ENCODE measurements around the gene TENM4.
A peak's percentile ranks its signal among the peaks of the same experiment; 100 is the strongest.

The TENM4 gene

GRCh38 chr11:79461666-79462645, 21.1 kb upstream of the TENM4 start:
- no peak for DNase-seq
- Mint-ChIP-seq H3K4me1 (peaks cover 16% of the 10 kb centered on the region), H3K27ac (no peak overlapping the region), H3K9me3 (no peaks in the 10 kb centered on the region), H3K27me3 (ENCODE audit: low read depth, poor library complexity) (no peaks in the 10 kb centered on the region), H3K4me3 (no peak overlapping the region), H3K36me3 (ENCODE audit: low read depth) (no peaks in the 10 kb centered on the region)
- no peak for TF ChIP-seq CTCF (IDR thresholded peaks at IDR 0.05)

- no peak overlapping the region for H3K27ac Mint-ChIP-seq
- TF ChIP-seq CTCF (IDR thresholded peaks at IDR 0.05): peak; percentile 67
- H3K4me1 Mint-ChIP-seq: peaks cover 24% of the 10 kb centered on the region
- H3K4me3 Mint-ChIP-seq: no peak overlapping the region
- no peaks in the 10 kb centered on the region for H3K9me3 Mint-ChIP-seq
- peak; percentile 40 for DNase-seq
- no peaks in the 10 kb centered on the region for H3K36me3 Mint-ChIP-seq (ENCODE audit: low read depth)
- no peaks in the 10 kb centered on the region for H3K27me3 Mint-ChIP-seq (ENCODE audit: low read depth, poor library complexity)
These were observed 20.3 kb upstream of the TENM4 start for GRCh38 chr11:79461144-79461543.

GRCh38 chr11:79458709-79459108, 17.9 kb upstream of the TENM4 start:
- Mint-ChIP-seq H3K4me1 (peaks cover 39% of the 10 kb centered on the region), H3K27me3 (ENCODE audit: low read depth, poor library complexity) (no peaks in the 10 kb centered on the region), H3K4me3 (no peak overlapping the region), H3K27ac (no peak overlapping the region), H3K36me3 (ENCODE audit: low read depth) (no peaks in the 10 kb centered on the region), H3K9me3 (no peaks in the 10 kb centered on the region)
- DNase-seq: no peak
- no peak for TF ChIP-seq CTCF (IDR thresholded peaks at IDR 0.05)

GRCh38 chr11:79456501-79456900, 15.7 kb upstream of the TENM4 start:
- Mint-ChIP-seq H3K4me3 (no peak overlapping the region), H3K36me3 (ENCODE audit: low read depth) (no peaks in the 10 kb centered on the region), H3K4me1 (peaks cover 28% of the 10 kb centered on the region), H3K27me3 (ENCODE audit: low read depth, poor library complexity) (no peaks in the 10 kb centered on the region), H3K27ac (peak overlapping the region; percentile 5), H3K9me3 (no peaks in the 10 kb centered on the region)
- no peak for TF ChIP-seq CTCF (IDR thresholded peaks at IDR 0.05)
- DNase-seq: no peak

GRCh38 chr11:79453617-79454016, 12.8 kb upstream of the TENM4 start:
- no peak for DNase-seq
- no peaks in the 10 kb centered on the region for H3K9me3 Mint-ChIP-seq
- no peak overlapping the region for H3K27ac Mint-ChIP-seq
- H3K4me3 Mint-ChIP-seq: no peak overlapping the region
- peaks cover 23% of the 10 kb centered on the region for H3K4me1 Mint-ChIP-seq
- no peaks in the 10 kb centered on the region for H3K27me3 Mint-ChIP-seq (ENCODE audit: low read depth, poor library complexity)
- H3K36me3 Mint-ChIP-seq (ENCODE audit: low read depth): no peaks in the 10 kb centered on the region
- TF ChIP-seq CTCF (IDR thresholded peaks at IDR 0.05): no peak

GRCh38 chr11:79449040-79449439, 8.2 kb upstream of the TENM4 start:
- Mint-ChIP-seq H3K36me3 (ENCODE audit: low read depth) (no peaks in the 10 kb centered on the region), H3K27ac (no peak overlapping the region), H3K4me1 (no peaks in the 10 kb centered on the region), H3K4me3 (no peak overlapping the region), H3K27me3 (ENCODE audit: low read depth, poor library complexity) (no peaks in the 10 kb centered on the region), H3K9me3 (no peaks in the 10 kb centered on the region)
- no peak for DNase-seq
- no peak for TF ChIP-seq CTCF (IDR thresholded peaks at IDR 0.05)

Measured in nephron progenitor cell (in vitro differentiated cells).